Ishikawa (cell line): ENCODE measurements around the gene ZSCAN25.

Source experiments
- CEBPB ChIP-seq: IDR thresholded peaks from 2 replicates; pipeline ENCODE4 v1.6.1; 2012
- CREB1 ChIP-seq: IDR thresholded peaks from 2 replicates; pipeline ENCODE4 v1.6.1; 2012; ENCODE audit warnings: low read depth
- EGR1 ChIP-seq: IDR thresholded peaks from 2 replicates; pipeline ENCODE4 v1.6.1; 2012
- EP300 ChIP-seq: IDR thresholded peaks from 2 replicates; pipeline ENCODE4 v1.6.1; 2012; ENCODE audit warnings: borderline replicate concordance
- FOXM1 ChIP-seq: IDR thresholded peaks from 2 replicates; pipeline ENCODE4 v1.6.1; 2012; ENCODE audit warnings: low read depth, borderline replicate concordance
- RAD21 ChIP-seq: IDR thresholded peaks from 2 replicates; pipeline ENCODE4 v1.6.1; 2012; ENCODE audit warnings: low read depth
- TEAD4 ChIP-seq: IDR thresholded peaks from 2 replicates; pipeline ENCODE4 v1.6.1; 2012
- YY1 ChIP-seq: IDR thresholded peaks from 2 replicates; pipeline ENCODE4 v1.6.1; 2012; ENCODE audit warnings: low read depth
- ZBTB7A ChIP-seq: IDR thresholded peaks from 2 replicates; pipeline ENCODE4 v1.6.1; 2012; ENCODE audit warnings: low read depth
- TF ChIP-seq, protein P1 (sequence below): IDR thresholded peaks from 2 replicates; pipeline ENCODE4 v1.6.1; 2012
- TF ChIP-seq, protein P2 (sequence below): IDR thresholded peaks from 2 replicates; pipeline ENCODE4 v1.6.1; 2012
- TF ChIP-seq, protein P3 (sequence below): IDR thresholded peaks from 2 replicates; pipeline ENCODE4 v1.6.1; 2012; ENCODE audit warnings: low read depth, mild to moderate bottlenecking

DNA sequence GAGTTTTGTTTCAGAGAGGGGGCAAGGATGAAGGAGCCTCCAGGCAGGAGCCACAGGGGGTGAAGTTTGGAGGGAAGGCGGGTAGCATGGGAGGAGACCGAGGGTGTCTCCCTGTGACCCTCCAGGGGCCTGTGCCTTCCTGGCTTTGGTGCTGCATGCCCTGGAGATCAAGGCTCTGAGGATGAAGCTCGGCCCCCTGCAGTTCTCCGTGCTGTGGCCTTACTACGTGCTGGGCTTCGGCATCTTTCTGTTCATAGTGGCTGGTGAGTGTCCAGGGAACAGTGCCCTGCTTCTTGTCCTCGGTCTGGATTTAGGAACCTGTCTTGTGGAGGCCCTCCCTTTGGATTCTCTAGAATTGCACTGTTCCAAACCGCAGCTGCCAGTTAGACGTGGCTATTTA is 9.2 kb upstream of the ZSCAN25 start:
- TF ChIP-seq ZBTB7A (no peak), EP300 (no peak), CEBPB (no peak), YY1 (no peak), TEAD4 (no peak), CREB1 (no peak), EGR1 (no peak), RAD21 (no peak), FOXM1 (no peak)
- TF ChIP-seq, protein P1, sequence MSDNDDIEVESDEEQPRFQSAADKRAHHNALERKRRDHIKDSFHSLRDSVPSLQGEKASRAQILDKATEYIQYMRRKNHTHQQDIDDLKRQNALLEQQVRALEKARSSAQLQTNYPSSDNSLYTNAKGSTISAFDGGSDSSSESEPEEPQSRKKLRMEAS = no peak
- TF ChIP-seq, protein P2, sequence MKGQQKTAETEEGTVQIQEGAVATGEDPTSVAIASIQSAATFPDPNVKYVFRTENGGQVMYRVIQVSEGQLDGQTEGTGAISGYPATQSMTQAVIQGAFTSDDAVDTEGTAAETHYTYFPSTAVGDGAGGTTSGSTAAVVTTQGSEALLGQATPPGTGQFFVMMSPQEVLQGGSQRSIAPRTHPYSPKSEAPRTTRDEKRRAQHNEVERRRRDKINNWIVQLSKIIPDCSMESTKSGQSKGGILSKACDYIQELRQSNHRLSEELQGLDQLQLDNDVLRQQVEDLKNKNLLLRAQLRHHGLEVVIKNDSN = no peak
- TF ChIP-seq, protein P3, sequence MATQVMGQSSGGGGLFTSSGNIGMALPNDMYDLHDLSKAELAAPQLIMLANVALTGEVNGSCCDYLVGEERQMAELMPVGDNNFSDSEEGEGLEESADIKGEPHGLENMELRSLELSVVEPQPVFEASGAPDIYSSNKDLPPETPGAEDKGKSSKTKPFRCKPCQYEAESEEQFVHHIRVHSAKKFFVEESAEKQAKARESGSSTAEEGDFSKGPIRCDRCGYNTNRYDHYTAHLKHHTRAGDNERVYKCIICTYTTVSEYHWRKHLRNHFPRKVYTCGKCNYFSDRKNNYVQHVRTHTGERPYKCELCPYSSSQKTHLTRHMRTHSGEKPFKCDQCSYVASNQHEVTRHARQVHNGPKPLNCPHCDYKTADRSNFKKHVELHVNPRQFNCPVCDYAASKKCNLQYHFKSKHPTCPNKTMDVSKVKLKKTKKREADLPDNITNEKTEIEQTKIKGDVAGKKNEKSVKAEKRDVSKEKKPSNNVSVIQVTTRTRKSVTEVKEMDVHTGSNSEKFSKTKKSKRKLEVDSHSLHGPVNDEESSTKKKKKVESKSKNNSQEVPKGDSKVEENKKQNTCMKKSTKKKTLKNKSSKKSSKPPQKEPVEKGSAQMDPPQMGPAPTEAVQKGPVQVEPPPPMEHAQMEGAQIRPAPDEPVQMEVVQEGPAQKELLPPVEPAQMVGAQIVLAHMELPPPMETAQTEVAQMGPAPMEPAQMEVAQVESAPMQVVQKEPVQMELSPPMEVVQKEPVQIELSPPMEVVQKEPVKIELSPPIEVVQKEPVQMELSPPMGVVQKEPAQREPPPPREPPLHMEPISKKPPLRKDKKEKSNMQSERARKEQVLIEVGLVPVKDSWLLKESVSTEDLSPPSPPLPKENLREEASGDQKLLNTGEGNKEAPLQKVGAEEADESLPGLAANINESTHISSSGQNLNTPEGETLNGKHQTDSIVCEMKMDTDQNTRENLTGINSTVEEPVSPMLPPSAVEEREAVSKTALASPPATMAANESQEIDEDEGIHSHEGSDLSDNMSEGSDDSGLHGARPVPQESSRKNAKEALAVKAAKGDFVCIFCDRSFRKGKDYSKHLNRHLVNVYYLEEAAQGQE = no peak
